GM12878 (cell line): ENCODE measurements around the gene KCNA5. TPM values are rescaled to one million over a fixed set of nuclear protein-coding genes. Genes with fewer than 3 reads are reported as not detected.

ENCODE experiments used
- ATAC-seq: fragments of 200-7000 bp; cut with Tn5 transposase; 3 replicates; pipeline ENCODE4 v1.9.1; 2020; ENCODE audit warnings: mild to moderate bottlenecking, moderate library complexity
- BruUV-seq: library from RNA; stranded (reverse); fragments of 400-500 nt; replicated peaks from 2 replicates; lab custom pipeline; 2021; lab: Mats Ljungman, UMichigan
- CTCF ChIA-PET: fragments of 300-600 bp; sonication (Branson Sonifier 250); formaldehyde crosslinking; extraction: SDS; loops from one replicate; lab custom pipeline; 2021; ENCODE audit warnings: inconsistent platforms; lab: Yijun Ruan, JAX
- POLR2A ChIA-PET: fragments of 350-600 bp; formaldehyde crosslinking; extraction: SDS; loops from one replicate; lab custom pipeline; 2021; ENCODE audit warnings: inconsistent platforms; lab: Charles Lee
- RAD21 ChIA-PET: fragments of 300-600 bp; sonication (Branson Sonifier 250); formaldehyde crosslinking; loops from one replicate; lab custom pipeline; 2023; ENCODE audit warnings: antibody characterized with exemption; ENCODE audit not compliant: unreplicated experiment; lab: Charles Lee
- SMC1A ChIA-PET: fragments of 300-600 bp; sonication (Branson Sonifier 250); formaldehyde crosslinking; loops from one replicate; lab custom pipeline; 2023; ENCODE audit not compliant: unreplicated experiment, uncharacterized antibody; lab: Charles Lee
- DNase-seq: peaks from one replicate; pipeline ENCODE4 v3.0.0-alpha.2; 2011; ENCODE audit warnings: low read depth, low spot score
- FAIRE-seq: peaks from 3 replicates; lab custom pipeline; 2011; peaks lifted over from hg19 to GRCh38; lab: Jason Lieb, UNC
- H2AFZ ChIP-seq: 2 replicates; pipeline ENCODE4 v1.6.0; 2011; ENCODE audit warnings: low read depth, low read length, control low read depth; ENCODE audit not compliant: control insufficient read depth
- H3K27ac ChIP-seq: 2 replicates; pipeline ENCODE4 v1.5.1; 2011; ENCODE audit warnings: control low read depth; ENCODE audit not compliant: control insufficient read depth, insufficient read depth
- H3K27me3 ChIP-seq, 2 experiments: replicated peaks in 1 of 2; 2 replicates each; pipeline versions ENCODE4 v1.6.0 to v1.6.1; 2011; ENCODE audit warnings: low read length in 1 of 2; ENCODE audit not compliant: control insufficient read depth in 2 of 2, insufficient read depth in 2 of 2
- H3K36me3 ChIP-seq, 2 experiments: 2 replicates each; pipeline ENCODE4 v1.5.1; 2011; ENCODE audit warnings: low read length in 1 of 2; ENCODE audit not compliant: control insufficient read depth in 2 of 2, insufficient read depth in 2 of 2
- H3K4me1 ChIP-seq: 2 replicates; pipeline ENCODE4 v1.6.1; 2011; ENCODE audit warnings: mild to moderate bottlenecking, low read length, moderate library complexity, mixed read lengths; ENCODE audit not compliant: control insufficient read depth, insufficient read depth
- H3K4me2 ChIP-seq: 2 replicates; pipeline ENCODE4 v1.6.0; 2011; ENCODE audit warnings: control low read depth; ENCODE audit not compliant: control insufficient read depth, insufficient read depth
- H3K4me3 ChIP-seq: fragments of 200-600 bp; sonication (generic); 2 replicates; pipeline ENCODE4 v1.5.1; 2016
- H3K79me2 ChIP-seq: 2 replicates; pipeline ENCODE4 v1.6.0; 2011; ENCODE audit warnings: low read length; ENCODE audit not compliant: control insufficient read depth, insufficient read depth
- H3K9ac ChIP-seq: 2 replicates; pipeline ENCODE4 v1.8.0; 2011; ENCODE audit warnings: low read length, control low read depth, mixed read lengths; ENCODE audit not compliant: control insufficient read depth, insufficient read depth
- H3K9me3 ChIP-seq: replicated peaks from 3 replicates; pipeline ENCODE4 v1.5.1; 2011; ENCODE audit warnings: mild to moderate bottlenecking, low read length; ENCODE audit not compliant: control insufficient read depth, insufficient read depth
- H4K20me1 ChIP-seq: 2 replicates; pipeline ENCODE4 v1.6.0; 2011; ENCODE audit not compliant: control insufficient read depth, insufficient read depth
- BRCA1 ChIP-seq: IDR thresholded peaks from 2 replicates; pipeline ENCODE4 v1.6.1; 2011; ENCODE audit warnings: low read depth, low read length, improper control_type of control experiment
- CBFB ChIP-seq: IDR thresholded peaks from 2 replicates; pipeline ENCODE4 v1.6.1; 2016; ENCODE audit warnings: antibody characterized with exemption, low read depth
- KDM1A ChIP-seq: fragments of 200-600 bp; sonication (generic); IDR thresholded peaks from 2 replicates; pipeline ENCODE4 v1.6.1; 2016; ENCODE audit warnings: borderline replicate concordance
- MEF2A ChIP-seq: IDR thresholded peaks from 2 replicates; pipeline ENCODE4 v1.6.1; 2011; ENCODE audit warnings: low read depth, mild to moderate bottlenecking, low read length, moderate library complexity; ENCODE audit not compliant: insufficient read depth
- NFIC ChIP-seq: IDR thresholded peaks from 2 replicates; pipeline ENCODE4 v1.6.1; 2012; ENCODE audit warnings: low read depth, mild to moderate bottlenecking, inconsistent platforms, low read length, moderate library complexity
- NFYB ChIP-seq: IDR thresholded peaks from 2 replicates; pipeline ENCODE4 v1.6.1; 2011; ENCODE audit warnings: low read depth, mild to moderate bottlenecking, low read length, improper control_type of control experiment, moderate library complexity; ENCODE audit not compliant: insufficient read depth
- PAX8 ChIP-seq: fragments of 450-650 bp; IDR thresholded peaks from 2 replicates; pipeline ENCODE4 v1.6.1; 2017; ENCODE audit warnings: mild to moderate bottlenecking, moderate library complexity
- SIX5 ChIP-seq: IDR thresholded peaks from 2 replicates; pipeline ENCODE4 v1.6.1; 2011; ENCODE audit warnings: mild to moderate bottlenecking, low read depth, low read length, moderate library complexity; ENCODE audit not compliant: severe bottlenecking
- TAF1 ChIP-seq: IDR thresholded peaks from 2 replicates; pipeline ENCODE4 v1.6.1; 2011; ENCODE audit warnings: mild to moderate bottlenecking, low read depth, low read length, borderline replicate concordance
- YY1 ChIP-seq: IDR thresholded peaks from 2 replicates; pipeline ENCODE4 v1.6.1; 2011; ENCODE audit warnings: low read depth, mild to moderate bottlenecking, low read length
- ZNF384 ChIP-seq: IDR thresholded peaks from 2 replicates; pipeline ENCODE4 v1.6.1; 2012; ENCODE audit warnings: low read depth, mild to moderate bottlenecking, low read length, improper control_type of control experiment, borderline replicate concordance
- WGBS: methylation state at CpG from one replicate; pipeline ENCODE4 v1.1.6; 2016; ENCODE audit warnings: low lambda C conversion rate; ENCODE audit not compliant: insufficient replicate concordance, insufficient coverage; ENCODE audit errors: missing lambda C conversion rate; 5-methylcytosine and 5-hydroxymethylcytosine counted together
- in situ Hi-C: fragments of 300-500 bp; cut with MboI; formaldehyde crosslinking; loops from 9 replicates; pipeline ENCODE4 v1.14.3; 2018; ENCODE audit warnings: mixed read lengths
- intact Hi-C: fragments of 100-400 bp; cut with micrococcal nuclease; formaldehyde crosslinking; loops from one replicate; pipeline ENCODE4 v1.14.2; 2022; ENCODE audit not compliant: unreplicated experiment
- polyA plus RNA-seq, 11 experiments: library from polyadenylated mRNA; depleted of rRNA in 4 of 11; unstranded in 6 of 11; stranded (reverse) in 5 of 11; fragments of >200 nt; fragmentation: Nextera tagmentation in 4 of 11; fragmentation: Illumina TruSeq in 1 of 11; extraction: Ambion mirVana in 4 of 11; extraction: Trizol in 1 of 11; gene quantifications; 1 replicate in 1 of 11; 2 replicates in 10 of 11; pipeline versions ENCODE4 v1.2.1 to v1.2.3, GENCODE V29; 2011 to 2016; ENCODE audit warnings: inconsistent platforms in 2 of 11, missing spikeins in 2 of 11, low read depth in 1 of 11
- total RNA-seq, 4 experiments: library from RNA; depleted of rRNA in 3 of 4; stranded (reverse); fragments of >200 nt in 3 of 4; fragmentation: Illumina TruSeq in 1 of 4; extraction: Trizol in 1 of 4; gene quantifications; 2 replicates each; pipeline versions ENCODE4 v1.2.1 to v1.2.3, GENCODE V29; 2013 to 2021
- TF ChIP-seq, protein P1 (sequence below): fragments of 150-350 bp; IDR thresholded peaks from 2 replicates; pipeline ENCODE4 v1.6.1; 2014; ENCODE audit warnings: mild to moderate bottlenecking, low read depth, low read length
- TF ChIP-seq, protein P2 (sequence below): fragments of 450-650 bp; IDR thresholded peaks from 2 replicates; pipeline ENCODE4 v1.6.1; 2016; ENCODE audit warnings: mild to moderate bottlenecking
- TF ChIP-seq, protein P3 (sequence below): fragments of 450-650 bp; IDR thresholded peaks from 2 replicates; pipeline ENCODE4 v1.6.1; 2017; ENCODE audit warnings: antibody characterized with exemption, mild to moderate bottlenecking, moderate library complexity
- TF ChIP-seq, protein P4 (sequence below): IDR thresholded peaks from 2 replicates; pipeline ENCODE4 v1.6.1; 2012; ENCODE audit warnings: mild to moderate bottlenecking, low read depth, low read length

Gene KCNA5
- total and polyA plus RNA-seq, 10 of the 15 experiments (the other 5 are each of a cell fraction or from before 2014, with no cell fraction given) = 0.11 to 0.56 (median 0.19) TPM; not detected in 4

DNA sequence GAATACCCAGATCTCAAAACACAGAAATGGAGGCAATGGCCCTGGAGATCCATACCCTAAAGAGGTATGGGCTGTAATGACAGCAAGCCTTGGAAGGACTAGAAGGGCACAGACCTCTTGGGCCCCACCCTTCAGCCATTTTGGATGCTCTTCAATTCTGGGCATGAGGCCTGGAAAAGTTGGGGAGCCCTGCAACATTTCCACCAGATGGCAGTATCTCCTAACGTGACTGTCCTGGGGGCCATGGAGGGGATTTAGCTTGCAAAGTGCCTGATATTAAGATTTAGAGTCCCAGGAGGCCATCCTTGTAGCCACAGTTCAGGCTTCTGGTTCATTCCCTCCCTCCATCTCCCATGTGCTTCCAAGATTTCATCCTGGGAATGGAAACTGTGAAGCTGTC is 30.2 kb downstream of the KCNA5 start (continued):
- TF ChIP-seq PAX8 (no peak), SIX5 (no peak), BRCA1 (no peak)

DNA sequence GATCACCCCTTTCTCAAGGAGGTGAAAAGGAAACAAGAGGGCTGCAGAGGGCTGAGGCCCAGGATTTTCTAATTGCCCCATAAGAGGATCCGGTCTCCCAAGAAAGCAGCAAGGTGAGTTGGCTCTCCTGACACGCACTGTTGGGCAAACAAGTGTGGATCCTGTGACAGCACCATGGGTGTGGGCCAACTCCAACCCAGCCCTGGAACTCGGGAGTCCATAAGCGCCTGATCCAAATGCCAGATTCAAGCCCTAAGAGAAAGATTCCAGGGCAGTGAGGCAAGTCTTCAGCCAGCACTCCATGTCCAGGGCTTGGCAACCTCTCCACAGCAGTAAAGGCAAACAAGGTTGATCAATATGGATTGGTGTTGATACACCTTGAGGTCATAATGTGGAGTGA is 33.1 kb downstream of the KCNA5 start:
- CTCF ChIA-PET = no interaction called here
- TF ChIP-seq TAF1 = no peak
- TF ChIP-seq MEF2A = no peak
- no peak for TF ChIP-seq NFIC
- TF ChIP-seq NFYB = no peak
- TF ChIP-seq YY1 = no peak
- TF ChIP-seq, protein P1, sequence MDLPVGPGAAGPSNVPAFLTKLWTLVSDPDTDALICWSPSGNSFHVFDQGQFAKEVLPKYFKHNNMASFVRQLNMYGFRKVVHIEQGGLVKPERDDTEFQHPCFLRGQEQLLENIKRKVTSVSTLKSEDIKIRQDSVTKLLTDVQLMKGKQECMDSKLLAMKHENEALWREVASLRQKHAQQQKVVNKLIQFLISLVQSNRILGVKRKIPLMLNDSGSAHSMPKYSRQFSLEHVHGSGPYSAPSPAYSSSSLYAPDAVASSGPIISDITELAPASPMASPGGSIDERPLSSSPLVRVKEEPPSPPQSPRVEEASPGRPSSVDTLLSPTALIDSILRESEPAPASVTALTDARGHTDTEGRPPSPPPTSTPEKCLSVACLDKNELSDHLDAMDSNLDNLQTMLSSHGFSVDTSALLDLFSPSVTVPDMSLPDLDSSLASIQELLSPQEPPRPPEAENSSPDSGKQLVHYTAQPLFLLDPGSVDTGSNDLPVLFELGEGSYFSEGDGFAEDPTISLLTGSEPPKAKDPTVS = no peak
- no peak for TF ChIP-seq CBFB
- TF ChIP-seq, protein P2, sequence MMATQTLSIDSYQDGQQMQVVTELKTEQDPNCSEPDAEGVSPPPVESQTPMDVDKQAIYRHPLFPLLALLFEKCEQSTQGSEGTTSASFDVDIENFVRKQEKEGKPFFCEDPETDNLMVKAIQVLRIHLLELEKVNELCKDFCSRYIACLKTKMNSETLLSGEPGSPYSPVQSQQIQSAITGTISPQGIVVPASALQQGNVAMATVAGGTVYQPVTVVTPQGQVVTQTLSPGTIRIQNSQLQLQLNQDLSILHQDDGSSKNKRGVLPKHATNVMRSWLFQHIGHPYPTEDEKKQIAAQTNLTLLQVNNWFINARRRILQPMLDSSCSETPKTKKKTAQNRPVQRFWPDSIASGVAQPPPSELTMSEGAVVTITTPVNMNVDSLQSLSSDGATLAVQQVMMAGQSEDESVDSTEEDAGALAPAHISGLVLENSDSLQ = no peak
- TF ChIP-seq KDM1A = no peak
- TF ChIP-seq, protein P3, sequence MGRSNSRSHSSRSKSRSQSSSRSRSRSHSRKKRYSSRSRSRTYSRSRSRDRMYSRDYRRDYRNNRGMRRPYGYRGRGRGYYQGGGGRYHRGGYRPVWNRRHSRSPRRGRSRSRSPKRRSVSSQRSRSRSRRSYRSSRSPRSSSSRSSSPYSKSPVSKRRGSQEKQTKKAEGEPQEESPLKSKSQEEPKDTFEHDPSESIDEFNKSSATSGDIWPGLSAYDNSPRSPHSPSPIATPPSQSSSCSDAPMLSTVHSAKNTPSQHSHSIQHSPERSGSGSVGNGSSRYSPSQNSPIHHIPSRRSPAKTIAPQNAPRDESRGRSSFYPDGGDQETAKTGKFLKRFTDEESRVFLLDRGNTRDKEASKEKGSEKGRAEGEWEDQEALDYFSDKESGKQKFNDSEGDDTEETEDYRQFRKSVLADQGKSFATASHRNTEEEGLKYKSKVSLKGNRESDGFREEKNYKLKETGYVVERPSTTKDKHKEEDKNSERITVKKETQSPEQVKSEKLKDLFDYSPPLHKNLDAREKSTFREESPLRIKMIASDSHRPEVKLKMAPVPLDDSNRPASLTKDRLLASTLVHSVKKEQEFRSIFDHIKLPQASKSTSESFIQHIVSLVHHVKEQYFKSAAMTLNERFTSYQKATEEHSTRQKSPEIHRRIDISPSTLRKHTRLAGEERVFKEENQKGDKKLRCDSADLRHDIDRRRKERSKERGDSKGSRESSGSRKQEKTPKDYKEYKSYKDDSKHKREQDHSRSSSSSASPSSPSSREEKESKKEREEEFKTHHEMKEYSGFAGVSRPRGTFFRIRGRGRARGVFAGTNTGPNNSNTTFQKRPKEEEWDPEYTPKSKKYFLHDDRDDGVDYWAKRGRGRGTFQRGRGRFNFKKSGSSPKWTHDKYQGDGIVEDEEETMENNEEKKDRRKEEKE = no peak
- TF ChIP-seq, protein P4, sequence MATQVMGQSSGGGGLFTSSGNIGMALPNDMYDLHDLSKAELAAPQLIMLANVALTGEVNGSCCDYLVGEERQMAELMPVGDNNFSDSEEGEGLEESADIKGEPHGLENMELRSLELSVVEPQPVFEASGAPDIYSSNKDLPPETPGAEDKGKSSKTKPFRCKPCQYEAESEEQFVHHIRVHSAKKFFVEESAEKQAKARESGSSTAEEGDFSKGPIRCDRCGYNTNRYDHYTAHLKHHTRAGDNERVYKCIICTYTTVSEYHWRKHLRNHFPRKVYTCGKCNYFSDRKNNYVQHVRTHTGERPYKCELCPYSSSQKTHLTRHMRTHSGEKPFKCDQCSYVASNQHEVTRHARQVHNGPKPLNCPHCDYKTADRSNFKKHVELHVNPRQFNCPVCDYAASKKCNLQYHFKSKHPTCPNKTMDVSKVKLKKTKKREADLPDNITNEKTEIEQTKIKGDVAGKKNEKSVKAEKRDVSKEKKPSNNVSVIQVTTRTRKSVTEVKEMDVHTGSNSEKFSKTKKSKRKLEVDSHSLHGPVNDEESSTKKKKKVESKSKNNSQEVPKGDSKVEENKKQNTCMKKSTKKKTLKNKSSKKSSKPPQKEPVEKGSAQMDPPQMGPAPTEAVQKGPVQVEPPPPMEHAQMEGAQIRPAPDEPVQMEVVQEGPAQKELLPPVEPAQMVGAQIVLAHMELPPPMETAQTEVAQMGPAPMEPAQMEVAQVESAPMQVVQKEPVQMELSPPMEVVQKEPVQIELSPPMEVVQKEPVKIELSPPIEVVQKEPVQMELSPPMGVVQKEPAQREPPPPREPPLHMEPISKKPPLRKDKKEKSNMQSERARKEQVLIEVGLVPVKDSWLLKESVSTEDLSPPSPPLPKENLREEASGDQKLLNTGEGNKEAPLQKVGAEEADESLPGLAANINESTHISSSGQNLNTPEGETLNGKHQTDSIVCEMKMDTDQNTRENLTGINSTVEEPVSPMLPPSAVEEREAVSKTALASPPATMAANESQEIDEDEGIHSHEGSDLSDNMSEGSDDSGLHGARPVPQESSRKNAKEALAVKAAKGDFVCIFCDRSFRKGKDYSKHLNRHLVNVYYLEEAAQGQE = no peak
- no peak for TF ChIP-seq ZNF384

More for the DNA sequence above, 33.1 kb downstream of the KCNA5 start:
- no peak overlapping the region for H3K9ac ChIP-seq
- POLR2A ChIA-PET = no interaction called here
- in situ Hi-C loops = loop anchor here (5.0 kb wide), 1 partner anchor 219 kb away; no protein-coding TSS in a partner anchor
- H3K79me2 ChIP-seq = no peaks in the 10 kb centered on the region
- RAD21 ChIA-PET = no interaction called here
- no peak for FAIRE-seq
- no peak overlapping the region for H3K4me3 ChIP-seq
- SMC1A ChIA-PET = no interaction called here
- H3K27me3 ChIP-seq = peaks cover 0 to 3% of the 10 kb centered on the region in 2 experiments; a peak in 1 of 4 replicates
- DNase-seq = no peak
- BruUV-seq = no TSS peak
- no peaks in the 10 kb centered on the region for H3K36me3 ChIP-seq
- no peaks in the 10 kb centered on the region for H3K4me1 ChIP-seq
- H3K27ac ChIP-seq = no peak overlapping the region
- intact Hi-C loops = no loop called here
- H4K20me1 ChIP-seq = no peaks in the 10 kb centered on the region
- H3K4me2 ChIP-seq = no peak overlapping the region
- ATAC-seq = no peak
- 14% methylated on average over 4 of the region's 4 CpGs for WGBS
- H2AFZ ChIP-seq = no peak overlapping the region
- no peaks in the 10 kb centered on the region for H3K9me3 ChIP-seq
